Non-pigmented ciliary epithelial cell (primary cell): ENCODE measurements around the gene URI1.

Experiments
- DNase-seq: peaks from one replicate; pipeline ENCODE4 v3.0.0-alpha.2; 2010; ENCODE audit warnings: low read depth

URI1 gene

DNA sequence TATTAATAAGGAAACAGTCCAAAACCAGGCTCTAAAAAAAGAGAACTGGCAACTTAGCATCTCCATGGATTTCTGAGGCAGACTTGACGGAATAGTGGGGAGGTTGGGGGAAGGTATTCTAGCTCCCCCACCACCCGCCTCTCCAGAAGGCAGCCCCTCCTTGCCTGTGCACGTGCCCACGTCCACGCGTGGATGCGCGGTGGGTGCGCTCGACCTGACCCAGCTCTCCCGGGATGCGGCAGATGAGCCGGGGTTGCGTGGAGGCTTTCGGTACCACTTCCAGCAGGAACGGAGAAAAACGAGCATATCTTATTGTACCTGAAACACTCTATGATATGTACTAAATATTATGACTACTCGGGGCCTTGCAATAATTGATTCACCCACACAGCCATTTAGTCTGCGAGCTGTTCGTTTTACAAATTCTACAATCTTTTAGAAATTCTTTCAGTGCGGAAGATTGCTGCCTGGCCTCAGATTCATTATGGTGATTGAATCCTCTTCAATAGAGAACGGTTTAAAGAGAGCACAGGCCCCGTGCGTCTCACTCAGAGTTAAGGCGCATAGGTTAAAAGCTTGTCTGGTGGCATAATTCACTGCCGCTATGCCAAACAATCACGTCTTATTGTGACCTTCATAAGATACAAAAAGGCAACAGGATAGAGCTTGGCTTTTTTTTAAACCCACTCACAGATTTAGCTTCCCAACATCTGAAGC lies 117.9 kb downstream of the URI1 start:
- no peak for DNase-seq

DNA sequence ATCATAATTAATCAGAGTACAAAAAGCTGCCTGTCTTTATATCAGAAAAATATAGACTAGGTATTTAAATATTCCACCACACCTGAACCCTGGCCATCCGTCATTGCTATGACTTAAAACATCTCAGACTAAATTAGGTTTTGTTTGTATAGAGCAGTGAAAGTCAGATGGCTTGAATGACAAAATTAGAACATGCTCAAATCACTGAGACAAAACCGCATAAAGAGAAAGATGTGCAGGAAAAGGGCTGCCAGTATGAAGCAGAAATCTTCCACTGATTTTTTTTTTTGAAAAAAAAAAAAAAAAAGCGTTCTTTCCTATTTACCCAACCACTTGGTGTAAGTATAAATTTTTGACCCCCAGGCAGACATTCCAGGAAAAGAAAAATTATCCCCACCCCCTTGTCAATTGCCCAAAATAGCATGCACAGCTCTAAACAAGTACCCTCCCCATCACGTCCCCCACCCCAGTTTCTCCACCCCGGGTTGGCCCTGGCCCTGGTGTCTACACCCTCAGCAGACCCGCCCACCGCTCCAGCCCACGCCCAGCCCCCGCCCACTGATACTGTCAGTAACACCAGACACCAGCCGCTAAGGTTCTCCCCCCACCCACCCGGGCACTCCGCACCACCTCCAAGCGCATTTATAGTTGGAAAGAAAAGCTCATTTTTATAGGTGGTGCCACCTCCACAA lies 118.6 kb downstream of the URI1 start:
- no peak for DNase-seq

DNA sequence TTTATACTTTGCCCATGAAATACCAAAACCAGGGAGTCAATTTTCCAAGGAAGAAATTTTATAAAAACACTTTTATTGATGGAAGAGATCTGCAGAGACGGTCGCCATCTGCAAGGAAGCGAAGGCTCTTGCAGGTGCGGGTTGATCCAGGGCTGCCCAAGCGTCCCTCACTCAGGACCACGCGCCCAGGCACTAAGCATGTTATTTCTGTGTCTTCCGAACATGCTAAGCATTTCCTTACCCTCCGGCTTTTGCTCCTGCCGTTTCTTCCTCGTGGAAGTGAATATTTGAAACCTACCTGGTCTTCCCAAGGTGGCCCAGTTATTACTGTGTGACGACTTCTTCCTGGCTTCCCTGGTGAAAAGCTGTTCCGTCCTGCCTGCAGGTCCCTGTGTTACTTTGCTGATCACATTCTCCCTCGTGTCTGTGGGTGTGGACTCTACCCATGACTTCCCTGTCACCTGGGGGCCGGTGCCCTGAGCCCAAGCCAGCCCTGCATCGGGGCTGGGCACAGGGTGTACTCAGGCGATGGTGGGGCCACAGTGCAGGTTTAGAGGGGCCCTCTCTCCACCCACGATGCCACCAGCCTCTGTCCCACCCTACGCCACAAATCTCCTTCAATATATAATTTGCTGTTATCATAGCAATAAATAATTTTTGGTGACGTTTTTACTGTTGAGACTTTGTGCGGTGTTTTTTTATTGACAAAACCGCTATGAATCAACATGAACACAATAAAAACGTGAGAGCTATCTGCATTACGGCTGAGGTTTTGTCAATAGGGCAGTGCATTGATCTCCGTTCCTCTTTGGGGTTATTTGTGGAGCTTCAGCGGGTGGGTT lies 119.4 kb downstream of the URI1 start:
- no peak for DNase-seq

DNA sequence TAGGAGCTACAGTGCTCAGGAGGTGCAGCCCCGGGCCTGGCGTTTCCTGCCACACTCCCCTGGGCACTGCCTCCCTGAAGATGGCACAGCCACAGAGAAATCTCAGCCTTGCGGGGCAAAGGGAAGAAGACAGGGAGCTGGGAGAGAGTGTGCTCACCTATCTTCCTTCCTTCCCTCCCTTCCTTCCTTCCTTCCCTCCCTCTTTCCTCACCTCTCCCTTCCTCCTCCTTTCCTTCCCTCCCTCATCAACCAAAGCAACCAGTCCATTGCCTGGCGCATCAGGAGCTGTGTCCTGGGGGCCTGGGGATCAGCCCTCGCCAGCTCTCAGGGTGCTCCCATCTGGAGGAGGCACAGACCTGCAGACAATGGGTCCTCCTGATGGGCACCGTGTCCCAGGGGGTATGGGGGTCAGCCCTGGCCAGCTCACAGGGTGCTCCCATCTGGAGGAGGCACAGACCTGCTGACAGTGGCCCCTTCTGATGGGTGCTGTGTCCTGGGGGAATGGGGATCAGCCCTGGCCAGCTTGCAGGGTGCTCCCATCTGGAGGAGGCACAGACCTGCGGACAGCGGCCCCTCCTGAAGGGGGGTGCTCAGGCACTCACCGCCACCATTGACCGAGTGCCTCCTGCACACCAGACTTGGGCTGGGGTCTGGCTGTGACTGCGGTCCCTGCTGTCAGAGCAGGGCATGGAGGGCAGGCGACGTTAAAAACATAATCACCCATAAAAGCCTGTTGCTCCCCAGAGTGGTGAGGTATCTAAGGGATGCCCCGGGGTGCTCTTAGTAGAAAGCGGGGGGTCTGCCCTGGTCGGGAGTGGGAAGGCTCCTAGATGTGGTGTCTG lies 120.2 kb downstream of the URI1 start:
- no peak for DNase-seq

DNA sequence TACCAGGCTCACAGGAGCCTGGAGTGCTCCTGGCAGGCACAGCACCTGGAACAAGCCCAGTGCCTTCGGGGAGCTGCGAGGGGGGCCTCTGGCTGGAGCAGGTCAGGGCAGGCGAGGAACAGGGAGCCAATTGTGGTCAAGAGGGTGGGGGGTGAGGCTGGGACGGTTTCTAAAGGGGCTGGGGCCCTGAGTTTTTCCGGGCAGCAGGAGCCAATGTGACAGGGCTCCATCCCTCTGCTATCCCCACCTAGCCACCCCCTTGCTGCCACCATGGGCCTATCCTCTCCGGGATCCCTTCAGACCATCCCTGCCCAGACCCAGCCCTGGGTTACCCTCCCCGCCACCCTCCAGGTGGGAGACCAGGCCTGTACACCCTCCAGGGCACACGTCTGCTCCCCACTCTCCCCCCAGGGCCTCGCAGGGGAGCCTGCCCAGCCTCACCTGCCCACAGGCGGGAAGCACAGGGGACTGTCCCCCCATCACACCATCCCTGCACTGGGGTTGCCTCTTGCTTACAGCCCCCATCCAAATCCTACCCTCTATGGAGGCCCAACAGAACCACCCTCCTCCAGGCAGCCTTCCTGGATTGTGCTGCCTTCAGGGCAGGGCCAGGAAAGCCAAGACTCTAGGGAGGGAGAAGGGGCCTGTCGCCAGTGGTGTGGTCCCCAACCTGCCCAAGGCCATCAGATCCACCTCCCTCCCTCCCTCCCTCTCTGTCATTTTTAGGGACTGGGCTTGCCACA lies 121.0 kb downstream of the URI1 start:
- no peak for DNase-seq

DNA sequence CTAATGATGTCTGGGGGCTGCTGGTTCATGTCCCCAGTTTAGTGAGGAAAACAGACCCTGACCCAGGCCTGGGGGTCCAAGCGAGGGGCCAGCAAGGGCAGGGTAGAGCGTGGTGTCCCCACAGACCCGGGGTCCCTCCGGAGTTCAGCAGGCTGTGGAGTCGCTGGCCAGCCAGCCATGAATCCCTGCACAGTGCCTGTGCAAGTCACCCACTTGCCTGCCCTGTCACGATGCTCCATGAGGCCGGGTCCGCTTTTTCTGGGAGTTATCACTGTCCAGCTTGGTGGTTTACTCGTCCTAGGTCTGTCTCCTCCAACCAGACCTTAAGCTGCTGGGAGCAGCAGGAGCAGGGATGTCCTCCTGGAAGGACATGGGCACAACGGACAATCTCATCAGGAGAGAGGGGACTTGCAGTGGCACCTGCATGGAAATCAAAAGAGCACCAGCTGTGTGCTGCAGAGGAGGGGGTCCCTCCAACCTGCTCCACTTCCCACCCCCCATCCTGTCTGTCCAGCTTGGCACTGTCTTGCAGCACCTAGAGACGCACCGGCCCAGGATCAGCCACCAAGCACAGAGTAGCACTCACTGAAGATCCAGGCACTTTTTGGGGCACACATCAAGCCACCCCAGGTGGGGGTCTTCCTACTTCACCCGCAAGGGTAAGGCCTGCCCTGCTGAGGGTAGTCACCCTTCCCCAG lies 121.8 kb downstream of the URI1 start:
- no peak for DNase-seq

DNA sequence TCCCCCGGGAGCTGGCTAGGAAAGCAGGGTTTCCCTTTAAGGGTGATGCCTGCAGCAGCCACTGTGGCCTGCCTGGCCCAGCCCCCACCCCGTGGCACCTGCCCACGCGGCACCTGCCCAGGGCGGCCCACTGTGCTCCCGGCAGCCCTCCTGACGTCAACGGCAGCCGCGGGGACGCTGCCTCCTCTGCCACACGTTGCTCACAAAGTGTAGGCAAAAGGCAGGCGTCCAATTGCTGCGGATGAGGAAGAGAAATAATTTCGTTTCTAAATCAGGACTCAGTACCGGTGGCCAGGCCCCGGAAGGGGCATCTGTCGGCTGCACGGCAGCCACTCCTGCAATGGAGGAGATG lies 122.3 kb downstream of the URI1 start:
- no peak for DNase-seq

DNA sequence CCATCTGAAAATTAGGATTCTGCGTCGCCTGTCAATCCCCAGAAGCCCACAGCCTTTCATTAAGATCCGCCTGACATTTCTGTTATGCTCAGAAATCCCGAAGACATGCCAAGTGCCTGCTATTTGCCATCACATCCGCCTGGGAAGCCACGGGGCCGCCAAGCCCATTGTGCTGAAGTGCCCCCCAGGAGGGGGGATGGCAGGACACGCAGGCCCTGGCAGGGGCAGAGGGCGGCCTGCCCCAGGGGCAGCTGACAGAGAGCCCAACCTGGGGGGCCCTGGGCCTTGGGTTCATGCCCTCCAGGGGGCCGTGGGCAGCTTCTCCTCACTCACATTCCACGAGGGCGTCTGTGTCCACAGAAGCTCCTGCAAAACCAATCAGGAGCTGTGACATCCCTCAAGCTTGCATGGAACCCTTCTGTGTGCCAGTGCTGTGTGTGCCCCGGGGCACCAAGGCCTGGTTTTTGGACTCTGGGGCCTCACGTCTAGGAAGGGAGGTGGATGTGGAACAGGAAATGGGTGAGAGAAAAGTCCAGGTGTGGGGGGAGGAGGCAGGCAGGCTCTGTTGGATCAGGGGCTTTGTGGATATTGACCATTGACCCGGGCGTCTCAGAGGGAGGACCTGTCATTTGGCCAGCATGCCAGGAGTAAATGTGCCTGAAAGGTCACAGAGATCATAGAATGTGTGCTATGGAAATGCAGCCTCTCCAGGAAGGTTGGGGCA lies 122.9 kb downstream of the URI1 start:
- DNase-seq, result no peak

DNA sequence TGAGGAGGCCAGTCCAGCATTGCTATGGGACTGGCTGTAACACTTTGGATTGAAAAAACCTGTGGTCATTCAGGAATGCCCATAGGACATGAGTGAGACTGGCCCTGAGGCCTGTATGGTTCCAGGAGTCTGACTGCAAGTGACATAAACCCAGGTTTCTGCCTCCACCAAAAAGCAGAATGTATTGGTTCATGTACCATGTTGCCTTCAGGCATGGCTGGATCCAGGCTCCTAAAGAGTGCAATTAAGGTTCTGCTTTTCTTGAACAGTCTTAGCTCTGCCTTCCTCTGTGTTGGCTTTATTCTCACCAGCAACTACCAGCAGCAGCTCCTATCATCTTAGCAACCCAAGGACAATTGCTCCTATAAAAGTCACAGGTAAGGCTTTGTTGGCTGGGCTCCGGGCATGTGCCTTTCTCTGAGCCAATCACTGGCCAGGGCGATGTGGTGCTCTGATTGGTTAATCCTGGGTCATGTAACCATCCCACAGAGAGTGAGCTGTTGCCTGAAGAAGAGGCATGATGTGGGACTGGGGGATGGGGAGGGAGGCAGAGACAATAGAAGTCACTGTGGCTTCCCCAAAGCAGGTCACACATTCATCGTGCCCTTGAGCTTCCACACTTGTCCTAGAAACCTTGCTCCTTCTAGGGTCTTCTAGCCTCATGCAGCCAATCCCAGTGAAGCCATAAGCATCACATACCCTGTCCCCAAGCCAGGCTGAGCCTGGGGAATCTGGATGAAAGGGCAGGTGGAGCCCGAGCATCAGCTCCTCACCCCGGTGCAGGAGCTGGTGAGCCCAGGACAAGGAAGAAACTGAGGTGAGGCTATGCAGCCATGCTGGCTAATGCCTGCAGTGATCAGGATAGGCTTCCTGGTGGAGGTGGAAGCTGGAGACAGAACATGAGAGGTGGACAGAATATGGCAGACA lies 123.9 kb downstream of the URI1 start:
- no peak for DNase-seq
